GM13976 (cell line): ENCODE results near the gene CAPN2.

ENCODE experiments used
- DNase-seq: peaks from one replicate; pipeline ENCODE4 v3.0.0; 2012; ENCODE audit warnings: low spot score
- in situ Hi-C: fragments of 300-500 bp; cut with MboI; formaldehyde crosslinking; loops from one replicate; pipeline ENCODE4 v1.12.0; 2022; ENCODE audit warnings: low sequenced_read_pairs, mixed read lengths, inconsistent platforms; ENCODE audit not compliant: unreplicated experiment
- TF ChIP-seq, protein P1 (sequence below): IDR thresholded peaks from 2 replicates; pipeline ENCODE4 v1.5.1; 2012; ENCODE audit warnings: borderline replicate concordance, mild to moderate bottlenecking; ENCODE audit not compliant: insufficient read depth; ENCODE audit errors: extremely low read depth, missing control alignments, control extremely low read depth

Gene CAPN2

DNA sequence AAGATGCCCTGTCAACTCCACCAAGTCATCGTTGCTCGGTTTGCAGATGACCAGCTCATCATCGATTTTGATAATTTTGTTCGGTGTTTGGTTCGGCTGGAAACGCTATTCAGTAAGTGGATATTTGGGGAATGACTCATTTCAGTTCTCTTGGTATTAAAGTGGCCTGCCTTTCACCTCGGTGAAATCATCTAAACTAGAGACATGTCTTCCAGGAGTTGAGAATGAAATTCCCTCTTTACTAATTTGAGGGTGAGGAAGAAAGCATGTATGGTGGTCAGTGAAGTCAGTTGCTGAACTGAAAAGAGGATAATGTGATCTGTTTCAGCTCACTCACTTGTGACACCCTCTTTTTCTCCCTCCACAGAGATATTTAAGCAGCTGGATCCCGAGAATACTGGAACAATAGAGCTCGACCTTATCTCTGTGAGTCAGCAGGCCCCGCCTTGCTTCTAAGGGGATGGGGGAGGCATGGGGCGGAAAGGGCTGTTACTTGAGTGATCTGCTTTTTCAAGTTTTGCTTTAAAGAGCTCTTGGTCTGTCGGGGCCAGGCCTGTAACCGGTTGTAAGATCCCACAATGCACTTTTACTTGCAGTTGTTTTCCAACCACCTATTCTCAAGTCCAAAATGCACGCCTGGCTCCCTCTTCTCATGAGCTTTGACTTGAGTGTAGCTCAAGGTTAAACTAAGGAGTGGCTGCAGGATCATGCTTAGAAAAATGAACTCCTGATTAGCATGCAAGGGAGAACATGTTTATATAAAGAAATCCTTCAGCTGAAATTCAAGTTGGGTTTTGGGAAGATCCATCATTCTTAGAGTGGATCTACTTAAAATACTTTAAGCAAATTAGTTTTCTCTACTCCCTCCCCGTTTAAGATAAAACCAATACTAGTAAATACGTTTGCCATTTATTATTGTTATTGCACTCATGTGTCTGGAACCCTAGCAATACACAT lies 59.8 kb downstream of the CAPN2 start:
- TF ChIP-seq, protein P1, sequence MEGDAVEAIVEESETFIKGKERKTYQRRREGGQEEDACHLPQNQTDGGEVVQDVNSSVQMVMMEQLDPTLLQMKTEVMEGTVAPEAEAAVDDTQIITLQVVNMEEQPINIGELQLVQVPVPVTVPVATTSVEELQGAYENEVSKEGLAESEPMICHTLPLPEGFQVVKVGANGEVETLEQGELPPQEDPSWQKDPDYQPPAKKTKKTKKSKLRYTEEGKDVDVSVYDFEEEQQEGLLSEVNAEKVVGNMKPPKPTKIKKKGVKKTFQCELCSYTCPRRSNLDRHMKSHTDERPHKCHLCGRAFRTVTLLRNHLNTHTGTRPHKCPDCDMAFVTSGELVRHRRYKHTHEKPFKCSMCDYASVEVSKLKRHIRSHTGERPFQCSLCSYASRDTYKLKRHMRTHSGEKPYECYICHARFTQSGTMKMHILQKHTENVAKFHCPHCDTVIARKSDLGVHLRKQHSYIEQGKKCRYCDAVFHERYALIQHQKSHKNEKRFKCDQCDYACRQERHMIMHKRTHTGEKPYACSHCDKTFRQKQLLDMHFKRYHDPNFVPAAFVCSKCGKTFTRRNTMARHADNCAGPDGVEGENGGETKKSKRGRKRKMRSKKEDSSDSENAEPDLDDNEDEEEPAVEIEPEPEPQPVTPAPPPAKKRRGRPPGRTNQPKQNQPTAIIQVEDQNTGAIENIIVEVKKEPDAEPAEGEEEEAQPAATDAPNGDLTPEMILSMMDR, result no peak
- in situ Hi-C loops, result no loop called here
- no peak for DNase-seq

DNA sequence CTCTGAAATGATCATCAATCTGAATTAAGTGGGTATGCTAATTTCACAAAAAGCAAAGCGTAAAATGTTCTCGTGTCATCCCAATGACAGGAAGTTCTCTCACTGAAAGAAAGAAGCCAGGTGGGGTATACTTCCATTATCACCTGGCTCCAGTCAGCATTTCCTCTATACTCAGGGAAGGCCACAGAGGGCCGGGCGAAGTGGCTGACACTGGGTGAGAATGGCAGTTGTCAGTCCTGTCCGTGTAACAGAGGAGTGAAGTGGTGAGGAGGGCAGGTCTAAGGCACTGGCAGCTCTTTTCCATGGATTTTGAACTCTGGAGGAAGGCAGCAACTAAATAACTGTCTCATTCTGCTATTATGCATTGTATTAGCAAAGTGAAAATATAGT lies 60.4 kb downstream of the CAPN2 start:
- TF ChIP-seq, protein P1, result no peak
- in situ Hi-C loops, result no loop called here
- no peak for DNase-seq

DNA sequence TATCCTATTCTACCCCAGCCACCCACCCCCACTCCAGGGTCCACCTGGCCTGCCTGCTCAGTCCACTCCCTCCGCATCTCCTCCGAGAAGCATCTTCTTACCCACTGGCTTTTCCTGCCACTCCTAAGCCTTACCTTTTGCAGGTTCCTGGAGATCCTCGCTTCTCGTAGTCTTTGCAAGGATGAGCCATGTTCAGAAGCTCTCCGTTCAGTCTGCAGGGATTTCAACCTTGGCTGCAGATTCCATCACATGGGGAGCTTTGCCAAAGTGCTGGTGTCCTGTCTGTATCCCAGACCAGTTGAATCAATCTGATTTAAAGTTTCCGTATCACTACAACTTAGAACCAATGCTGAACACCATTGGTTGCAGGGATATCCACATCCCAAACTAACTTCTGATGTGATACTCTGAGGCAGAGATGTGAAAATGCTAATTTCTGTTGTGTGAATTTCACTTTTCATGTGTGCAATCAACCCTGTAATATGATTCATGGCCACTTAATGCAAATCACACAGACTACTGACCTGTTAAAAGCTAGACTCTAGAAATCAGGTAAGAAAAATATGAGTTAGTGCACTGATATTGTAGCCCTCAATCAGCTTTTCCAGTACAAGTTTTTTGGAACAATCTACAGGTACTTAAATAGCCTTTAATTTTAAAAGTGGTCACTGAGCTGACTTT lies 61.9 kb downstream of the CAPN2 start:
- no peak for DNase-seq
- in situ Hi-C loops, result no loop called here
- TF ChIP-seq, protein P1, result no peak

DNA sequence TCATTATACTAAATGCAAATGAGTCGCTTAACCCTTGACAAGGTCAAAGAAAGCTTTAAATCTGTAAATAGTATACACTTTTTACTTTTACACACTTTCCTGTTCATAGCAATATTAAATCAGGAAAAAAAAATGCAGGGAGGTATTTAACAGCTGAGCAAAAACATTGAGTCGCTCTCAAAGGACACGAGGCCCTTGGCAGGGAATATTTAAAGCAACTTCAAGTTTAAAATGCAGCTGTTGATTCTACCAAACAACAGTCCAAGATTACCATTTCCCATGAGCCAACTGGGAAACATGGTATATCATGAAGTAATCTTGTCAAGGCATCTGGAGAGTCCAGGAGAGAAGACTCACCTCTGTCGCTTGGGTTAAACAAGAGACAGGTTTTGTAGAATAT lies 62.7 kb downstream of the CAPN2 start:
- DNase-seq, result no peak

DNA sequence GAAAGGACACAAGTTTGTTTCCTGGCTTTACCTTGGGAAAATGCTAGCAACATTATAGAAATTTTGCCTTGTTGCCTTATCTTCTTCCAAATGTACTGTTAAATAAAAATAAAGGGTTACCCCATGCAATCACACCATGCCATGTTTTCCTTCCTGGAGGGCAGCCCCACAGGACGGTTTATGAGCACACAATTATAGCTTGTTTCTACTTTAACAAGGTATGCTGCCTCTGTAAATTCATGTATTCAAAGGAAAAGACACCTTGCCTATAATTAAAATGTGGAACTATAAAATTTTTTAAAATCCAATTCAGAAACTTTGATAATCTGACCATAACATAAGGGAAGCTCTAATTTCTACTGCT lies 63.4 kb downstream of the CAPN2 start:
- TF ChIP-seq, protein P1, result no peak
- DNase-seq, result no peak
- in situ Hi-C loops, result no loop called here

More for the DNA sequence above, 62.7 kb downstream of the CAPN2 start:
- TF ChIP-seq, protein P1, result no peak
- in situ Hi-C loops, result no loop called here

DNA sequence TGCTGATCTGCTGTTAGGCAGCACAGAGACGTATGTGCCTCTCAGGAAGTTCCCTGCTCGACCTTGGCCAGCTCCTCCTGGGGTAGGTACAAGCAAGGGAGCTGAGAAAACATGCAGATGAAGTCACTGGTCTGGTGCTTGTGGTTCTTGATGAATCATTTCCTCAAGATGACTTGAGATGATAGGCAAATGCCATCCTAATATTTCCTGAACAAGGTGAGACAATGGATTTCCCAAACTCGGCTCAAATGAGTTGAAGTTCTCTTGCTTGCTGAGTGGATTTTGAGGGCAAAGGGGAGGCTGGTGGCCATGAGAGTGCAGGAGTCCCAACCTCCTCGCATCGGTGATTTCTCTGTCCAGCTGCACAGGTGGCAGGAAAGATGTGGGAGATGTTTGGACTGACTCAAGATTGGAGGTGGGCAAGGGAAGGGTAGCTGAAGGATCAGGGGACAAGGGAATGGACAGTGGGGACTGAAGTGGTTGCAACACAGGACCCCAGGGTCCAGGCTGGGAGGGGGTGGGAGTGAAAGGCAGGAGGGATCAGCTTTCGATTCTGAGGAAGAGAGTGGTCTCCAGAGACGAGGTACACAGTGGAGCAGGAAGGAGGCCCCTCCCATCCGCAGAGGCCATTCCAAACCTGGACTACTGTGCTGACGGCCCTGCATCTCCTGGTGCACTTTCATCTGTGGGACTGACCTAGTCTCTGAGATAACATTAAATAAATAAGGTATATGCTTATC lies 63.9 kb downstream of the CAPN2 start:
- no peak for DNase-seq
- in situ Hi-C loops, result no loop called here

More for the DNA sequence above, 63.9 kb downstream of the CAPN2 start:
- TF ChIP-seq, protein P1, result no peak
